Measurements from ENCODE around the gene PRTN3. TPM values are rescaled to one million over a fixed set of nuclear protein-coding genes. Genes with fewer than 3 reads are reported as not detected.

PRTN3 gene
- total RNA-seq, 4 donors from 2014 or later: not detected

GRCh38 chr19:799076-799881 is 41.5 kb upstream of the PRTN3 start:
- DNase-seq (ENCODE audit: low spot score in 2 of 2): no peak
- no peaks in the 10 kb centered on the region for H3K27me3 ChIP-seq
- H3K4me3 ChIP-seq: peak overlapping the region; percentile 69
- peaks cover 67% of the 10 kb centered on the region for H3K4me1 ChIP-seq
- no peak for TF ChIP-seq CTCF (IDR thresholded peaks at IDR 0.05)
- TF ChIP-seq POLR2AphosphoS5 (IDR thresholded peaks at IDR 0.05): no peak
- no peak for TF ChIP-seq EP300 (IDR thresholded peaks at IDR 0.05)
- no peak for TF ChIP-seq POLR2A (IDR thresholded peaks at IDR 0.05)
- H3K27ac ChIP-seq: peak overlapping the region; percentile 100
- H3K36me3 ChIP-seq: peaks cover 11% of the 10 kb centered on the region
- no peaks in the 10 kb centered on the region for H3K9me3 ChIP-seq
- WGBS: 5% methylated on average over 16 of the region's 28 CpGs

GRCh38 chr19:800360-801029 is 40.3 kb upstream of the PRTN3 start:
- H3K27me3 ChIP-seq: no peaks in the 10 kb centered on the region
- H3K9me3 ChIP-seq: no peaks in the 10 kb centered on the region
- TF ChIP-seq CTCF (IDR thresholded peaks at IDR 0.05) (no peak), POLR2AphosphoS5 (IDR thresholded peaks at IDR 0.05) (no peak), EP300 (IDR thresholded peaks at IDR 0.05) (no peak), POLR2A (IDR thresholded peaks at IDR 0.05) (no peak)
- no peak for DNase-seq (ENCODE audit: low spot score in 2 of 2)
- H3K36me3 ChIP-seq: peaks cover 24% of the 10 kb centered on the region
- H3K4me3 ChIP-seq: peak overlapping the region; percentile 69
- H3K27ac ChIP-seq: peak overlapping the region; percentile 100
- WGBS: 21% methylated on average over 11 of the region's 17 CpGs
- H3K4me1 ChIP-seq: peaks cover 63% of the 10 kb centered on the region

GRCh38 chr19:801030-801860 is 39.6 kb upstream of the PRTN3 start:
- Histone ChIP-seq H3K4me1 (peaks cover 55% of the 10 kb centered on the region), H3K9me3 (no peaks in the 10 kb centered on the region), H3K27ac (peak overlapping the region; percentile 100), H3K36me3 (peaks cover 31% of the 10 kb centered on the region), H3K27me3 (no peaks in the 10 kb centered on the region), H3K4me3 (peak overlapping the region; percentile 69)
- WGBS: 21% methylated on average over 14 of the region's 29 CpGs
- TF ChIP-seq POLR2AphosphoS5 (IDR thresholded peaks at IDR 0.05): peak in 1 of 3 donors; percentile 48
- no peak for TF ChIP-seq CTCF (IDR thresholded peaks at IDR 0.05)
- no peak for DNase-seq (ENCODE audit: low spot score in 2 of 2)

- TF ChIP-seq EP300 (IDR thresholded peaks at IDR 0.05) (no peak), CTCF (IDR thresholded peaks at IDR 0.05) (no peak)
- Histone ChIP-seq H3K4me1 (peaks cover 52% of the 10 kb centered on the region), H3K4me3 (peak overlapping the region; percentile 69), H3K27ac (peak overlapping the region; percentile 100), H3K9me3 (no peaks in the 10 kb centered on the region), H3K27me3 (no peaks in the 10 kb centered on the region), H3K36me3 (peaks cover 38% of the 10 kb centered on the region)
- DNase-seq (ENCODE audit: low spot score in 2 of 2): no peak
- 35% methylated on average over 13 of the region's 23 CpGs for WGBS
Measured at GRCh38 chr19:801861-802497, 38.8 kb upstream of the PRTN3 start.

Data from suprapubic skin (tissue), 4 donors.